Endodermal cell (in vitro differentiated cells): ENCODE data around the gene BPIFB6. TPM values are rescaled to one million over a fixed set of nuclear protein-coding genes. Genes with fewer than 3 reads are reported as not detected.

Source experiments
- DNase-seq: peaks from one replicate; pipeline ENCODE4 v3.0.0-alpha.2; 2017
- H3K27ac ChIP-seq: 2 replicates; pipeline ENCODE4 v1.5.1; 2013; ENCODE audit warnings: mild to moderate bottlenecking, low read depth, low read length, moderate library complexity
- H3K27me3 ChIP-seq: 2 replicates; pipeline ENCODE4 v1.6.1; 2013; ENCODE audit warnings: mild to moderate bottlenecking, low read length, moderate library complexity; ENCODE audit not compliant: insufficient read depth, control insufficient read depth, poor library complexity, severe bottlenecking
- H3K36me3 ChIP-seq: 2 replicates; pipeline ENCODE4 v1.7.0; 2013; ENCODE audit warnings: mild to moderate bottlenecking, low read length, moderate library complexity; ENCODE audit not compliant: control insufficient read depth, insufficient read depth
- H3K4me1 ChIP-seq: one replicate; pipeline ENCODE4 v1.7.0; 2013; ENCODE audit warnings: low read length; ENCODE audit not compliant: control insufficient read depth, insufficient read depth
- H3K4me3 ChIP-seq: 2 replicates; pipeline ENCODE4 v1.5.1; 2013; ENCODE audit warnings: mild to moderate bottlenecking, low read length, moderate library complexity
- H3K9ac ChIP-seq: 2 replicates; pipeline ENCODE4 v1.6.1; 2013; ENCODE audit warnings: mild to moderate bottlenecking, low read length, moderate library complexity; ENCODE audit not compliant: poor library complexity, severe bottlenecking; ENCODE audit errors: extremely low read depth
- H3K9me3 ChIP-seq: 2 replicates; pipeline ENCODE4 v1.6.1; 2013; ENCODE audit warnings: mild to moderate bottlenecking, low read length, moderate library complexity; ENCODE audit not compliant: control insufficient read depth
- H3K27ac Mint-ChIP-seq: 2 replicates; pipeline ENCODE4 v1.8.0; 2020; ENCODE audit warnings: mixed read lengths
- H3K27me3 Mint-ChIP-seq: 2 replicates; pipeline ENCODE4 v1.8.0; 2021; ENCODE audit warnings: mild to moderate bottlenecking, mixed read lengths; ENCODE audit not compliant: insufficient read depth
- H3K36me3 Mint-ChIP-seq: 2 replicates; pipeline ENCODE4 v1.8.0; 2020; ENCODE audit warnings: low read depth, mixed read lengths
- H3K4me1 Mint-ChIP-seq: 2 replicates; pipeline ENCODE4 v1.8.0; 2020; ENCODE audit warnings: mixed read lengths
- H3K4me3 Mint-ChIP-seq: 2 replicates; pipeline ENCODE4 v1.8.0; 2020; ENCODE audit warnings: mild to moderate bottlenecking, moderate library complexity, mixed read lengths
- H3K9me3 Mint-ChIP-seq: 2 replicates; pipeline ENCODE4 v1.8.0; 2020; ENCODE audit warnings: mild to moderate bottlenecking, mixed read lengths
- CTCF ChIP-seq: fragments of 200-600 bp; sonication (generic); conservative IDR thresholded peaks from 2 replicates; pipeline ENCODE4 v1.5.0; 2021; ENCODE audit warnings: antibody characterized with exemption, mild to moderate bottlenecking
- WGBS, 2 experiments: methylation state at CpG; one replicate each; pipeline versions ENCODE4 v1.1.5 to v1.1.7; 2013; ENCODE audit warnings: missing lambda C conversion rate in 2 of 2, mixed read lengths in 1 of 2; ENCODE audit not compliant: insufficient coverage in 1 of 2, insufficient read length in 1 of 2; 5-methylcytosine and 5-hydroxymethylcytosine counted together
- total RNA-seq, 2 donors: library from RNA; stranded (reverse); fragmentation: NEBNext Ultra II Directional in 1 of 2; extraction: Animal tissue kit (Norgen Biotek cat#: 25700) in 1 of 2; gene quantifications; 2 replicates in 1 of 2; 3 replicates in 1 of 2; pipeline ENCODE4 v1.2.1, GENCODE V29; 2021

The BPIFB6 gene
- total RNA-seq, 2 donors from 2014 or later: not detected

- no peak for TF ChIP-seq CTCF
Observed at GRCh38 chr20:33010674-33011449, 20.6 kb upstream of the BPIFB6 start.

DNA sequence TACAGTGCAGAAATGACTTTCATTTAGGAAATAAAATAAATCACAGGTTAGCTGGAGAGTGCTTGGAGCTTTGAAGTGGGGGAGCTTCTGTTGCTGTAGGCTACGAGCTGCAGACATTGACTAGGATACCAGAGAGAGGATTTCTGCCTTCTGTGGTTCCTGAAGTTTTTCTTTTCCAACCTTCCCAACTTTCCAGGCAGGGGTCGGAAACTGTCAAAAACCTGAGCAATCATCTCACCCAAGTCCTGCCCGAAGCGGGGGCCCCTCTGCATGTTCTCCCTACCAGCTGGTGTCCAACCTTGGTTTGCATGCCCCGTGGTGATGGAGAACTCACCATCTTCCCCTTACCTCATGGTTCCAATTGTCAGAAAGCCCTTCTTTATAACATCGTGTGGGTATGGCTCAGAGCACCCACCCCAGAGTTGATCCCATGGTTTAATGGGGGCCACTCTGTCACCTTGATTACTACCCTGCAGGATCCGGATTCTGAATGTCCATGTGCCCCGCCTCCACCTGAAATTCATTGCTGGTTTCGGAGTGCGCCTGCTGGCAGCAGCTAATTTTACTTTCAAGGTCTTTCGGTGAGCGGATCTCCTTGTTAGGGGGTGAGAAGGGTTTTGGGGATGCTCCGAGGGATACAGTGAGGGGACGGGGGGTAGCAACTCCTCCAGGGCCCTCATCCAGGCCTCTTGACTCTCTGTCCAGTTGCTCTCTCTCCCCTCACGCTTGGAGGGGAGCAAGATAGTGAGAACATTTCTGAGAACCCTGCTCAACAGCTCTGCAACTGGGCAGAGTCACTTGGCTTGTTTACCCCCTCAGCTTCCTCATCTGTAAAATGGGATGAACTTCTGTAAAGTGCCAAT is 18.9 kb upstream of the BPIFB6 start:
- DNase-seq: no peak
- no peak overlapping the region for H3K27ac ChIP-seq
- 89 to 94% methylated on average over 6 to 15 of the region's 15 CpGs for WGBS, 2 experiments
- no peaks in the 10 kb centered on the region for H3K36me3 ChIP-seq
- peaks cover 18% of the 10 kb centered on the region for H3K4me1 Mint-ChIP-seq
- H3K4me3 Mint-ChIP-seq: no peak overlapping the region
- no peak overlapping the region for H3K27ac Mint-ChIP-seq
- no peaks in the 10 kb centered on the region for H3K9me3 Mint-ChIP-seq
- peaks cover 23% of the 10 kb centered on the region for H3K27me3 Mint-ChIP-seq
- no peak for TF ChIP-seq CTCF
- H3K9ac ChIP-seq: no peak overlapping the region
- no peak overlapping the region for H3K4me3 ChIP-seq
- peaks cover 2% of the 10 kb centered on the region for H3K4me1 ChIP-seq
- H3K36me3 Mint-ChIP-seq: no peaks in the 10 kb centered on the region
- H3K9me3 ChIP-seq: no peaks in the 10 kb centered on the region
- H3K27me3 ChIP-seq: no peaks in the 10 kb centered on the region

More at GRCh38 chr20:33010674-33011449, 20.6 kb upstream of the BPIFB6 start:
- H3K9ac ChIP-seq: no peak overlapping the region
- no peak overlapping the region for H3K4me3 Mint-ChIP-seq
- peaks cover 18% of the 10 kb centered on the region for H3K4me1 Mint-ChIP-seq
- peaks cover 12% of the 10 kb centered on the region for H3K27me3 Mint-ChIP-seq
- H3K36me3 ChIP-seq: no peaks in the 10 kb centered on the region
- DNase-seq: no peak
- WGBS, 2 experiments: 87 to 100% methylated on average over 3 to 8 of the region's 8 CpGs
- H3K9me3 Mint-ChIP-seq: no peaks in the 10 kb centered on the region
- H3K4me1 ChIP-seq: peaks cover 2% of the 10 kb centered on the region
- H3K9me3 ChIP-seq: no peaks in the 10 kb centered on the region
- no peaks in the 10 kb centered on the region for H3K36me3 Mint-ChIP-seq
- H3K4me3 ChIP-seq: no peak overlapping the region
- no peak overlapping the region for H3K27ac ChIP-seq
- no peaks in the 10 kb centered on the region for H3K27me3 ChIP-seq
- H3K27ac Mint-ChIP-seq: no peak overlapping the region

DNA sequence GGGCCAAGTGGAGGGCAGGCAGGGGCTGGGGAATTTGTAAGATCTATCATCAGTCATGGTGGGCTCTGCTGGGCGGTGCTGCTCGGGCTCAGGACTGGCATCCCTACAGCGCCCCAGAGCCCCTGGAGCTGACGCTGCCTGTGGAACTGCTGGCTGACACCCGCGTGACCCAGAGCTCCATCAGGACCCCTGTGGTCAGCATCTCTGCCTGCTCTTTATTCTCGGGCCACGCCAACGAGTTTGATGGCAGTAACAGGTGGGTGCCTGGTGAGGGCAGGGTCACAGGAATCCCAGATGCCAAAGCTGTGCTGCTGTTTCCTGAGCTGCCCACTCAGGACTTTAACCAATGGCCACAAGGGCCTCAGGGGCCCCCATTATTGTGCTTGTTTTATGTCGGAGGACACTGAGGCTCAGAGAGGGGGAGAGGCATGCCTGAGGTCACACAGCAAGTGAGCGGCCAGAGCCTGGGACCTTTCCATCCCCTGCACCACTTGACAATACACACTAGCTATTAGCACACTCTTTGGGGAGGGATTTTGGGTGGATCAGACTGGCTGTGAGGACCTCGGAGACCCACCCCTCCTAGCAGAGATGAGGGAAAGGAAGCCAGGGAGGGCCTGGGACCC is 17.6 kb upstream of the BPIFB6 start:
- peak; percentile 74 for DNase-seq
- Mint-ChIP-seq H3K36me3 (no peaks in the 10 kb centered on the region), H3K4me3 (no peak overlapping the region), H3K4me1 (peaks cover 18% of the 10 kb centered on the region), H3K27ac (peak overlapping the region; percentile 18), H3K9me3 (no peaks in the 10 kb centered on the region), H3K27me3 (peaks cover 26% of the 10 kb centered on the region)
- no peak overlapping the region for H3K4me3 ChIP-seq
- 88% methylated on average over 7 to 12 of the region's 12 CpGs for WGBS, 2 experiments
- H3K9ac ChIP-seq: no peak overlapping the region
- H3K9me3 ChIP-seq: no peaks in the 10 kb centered on the region
- no peaks in the 10 kb centered on the region for H3K27me3 ChIP-seq
- peak; percentile 20 for TF ChIP-seq CTCF
- H3K36me3 ChIP-seq: no peaks in the 10 kb centered on the region
- H3K27ac ChIP-seq: no peak overlapping the region
- peaks cover 2% of the 10 kb centered on the region for H3K4me1 ChIP-seq
